ENCODE measurements around the gene DNAH8. TPM values are rescaled to one million over a fixed set of nuclear protein-coding genes. Genes with fewer than 3 reads are reported as not detected.
A peak's percentile ranks its signal among the peaks of the same experiment; 100 is the strongest.

Gene DNAH8
- total RNA-seq, 1 donor from 2014 or later = 1.1 TPM

GRCh38 chr6:38784506-38785235 lies 69.6 kb downstream of the DNAH8 start:
- Histone ChIP-seq H4K20me1 (ENCODE audit: low read depth) (no peaks in the 10 kb centered on the region), H3K4me1 (peaks cover 9% of the 10 kb centered on the region), H3K4me3 (no peak overlapping the region), H3F3A (ENCODE audit: low read depth) (no peaks in the 10 kb centered on the region), H3K9me3 (ENCODE audit: low read depth) (no peaks in the 10 kb centered on the region), H3K4me2 (no peak overlapping the region), H2AFZ (replicated peaks) (no peak overlapping the region), H3K79me2 (ENCODE audit: low read depth) (no peaks in the 10 kb centered on the region), H3K9ac (no peak overlapping the region), H3K27ac (no peak overlapping the region), H3K36me3 (no peaks in the 10 kb centered on the region), H3K27me3 (no peaks in the 10 kb centered on the region)
- Mint-ChIP-seq H3K27me3 (ENCODE audit: insufficient read depth, low read depth) (peaks cover 2% of the 10 kb centered on the region), H3K4me1 (peaks cover 10% of the 10 kb centered on the region), H3K27ac (no peak overlapping the region), H3K36me3 (no peaks in the 10 kb centered on the region), H3K4me3 (no peak overlapping the region), H3K9me3 (no peaks in the 10 kb centered on the region)
- TF ChIP-seq EZH2phosphoT487 (IDR thresholded peaks at IDR 0.05) = no peak
- TF ChIP-seq CTCF (IDR thresholded peaks at IDR 0.05) = no peak
- no peak for TF ChIP-seq EZH2 (IDR thresholded peaks at IDR 0.05)
- DNase-seq (ENCODE audit: low spot score) = no peak

GRCh38 chr6:38786486-38786885 lies 71.4 kb downstream of the DNAH8 start:
- no peak overlapping the region for H3K4me3 ChIP-seq
- H3K9me3 Mint-ChIP-seq = no peaks in the 10 kb centered on the region
- no peak overlapping the region for H3K4me2 ChIP-seq
- DNase-seq (ENCODE audit: low spot score) = no peak
- no peaks in the 10 kb centered on the region for H3K36me3 ChIP-seq
- H3K79me2 ChIP-seq (ENCODE audit: low read depth) = no peaks in the 10 kb centered on the region
- no peaks in the 10 kb centered on the region for H3K9me3 ChIP-seq (ENCODE audit: low read depth)
- no peak overlapping the region for H3K27ac Mint-ChIP-seq
- no peaks in the 10 kb centered on the region for H3K36me3 Mint-ChIP-seq
- no peak overlapping the region for H3K4me3 Mint-ChIP-seq
- peak overlapping the region; percentile 51 for H2AFZ ChIP-seq (replicated peaks)
- H4K20me1 ChIP-seq (ENCODE audit: low read depth) = no peaks in the 10 kb centered on the region
- H3K4me1 ChIP-seq = peaks cover 9% of the 10 kb centered on the region
- H3K27me3 ChIP-seq = no peaks in the 10 kb centered on the region
- H3K4me1 Mint-ChIP-seq = peaks cover 10% of the 10 kb centered on the region
- peaks cover 2% of the 10 kb centered on the region for H3K27me3 Mint-ChIP-seq (ENCODE audit: insufficient read depth, low read depth)
- H3F3A ChIP-seq (ENCODE audit: low read depth) = no peaks in the 10 kb centered on the region
- TF ChIP-seq CTCF (IDR thresholded peaks at IDR 0.05) = no peak
- TF ChIP-seq EZH2phosphoT487 (IDR thresholded peaks at IDR 0.05) = no peak
- no peak for TF ChIP-seq EZH2 (IDR thresholded peaks at IDR 0.05)
- H3K27ac ChIP-seq = no peak overlapping the region
- no peak overlapping the region for H3K9ac ChIP-seq

- DNase-seq (ENCODE audit: low spot score) = no peak
- Mint-ChIP-seq H3K9me3 (no peaks in the 10 kb centered on the region), H3K36me3 (no peaks in the 10 kb centered on the region), H3K27me3 (ENCODE audit: insufficient read depth, low read depth) (peaks cover 2% of the 10 kb centered on the region), H3K27ac (no peak overlapping the region), H3K4me1 (no peaks in the 10 kb centered on the region), H3K4me3 (no peak overlapping the region)
- Histone ChIP-seq H4K20me1 (ENCODE audit: low read depth) (no peaks in the 10 kb centered on the region), H3K4me3 (no peak overlapping the region), H3K36me3 (no peaks in the 10 kb centered on the region), H3K4me1 (no peaks in the 10 kb centered on the region), H2AFZ (replicated peaks) (no peak overlapping the region), H3K9ac (no peak overlapping the region), H3K27ac (no peak overlapping the region), H3K27me3 (no peaks in the 10 kb centered on the region), H3F3A (ENCODE audit: low read depth) (no peaks in the 10 kb centered on the region), H3K4me2 (no peak overlapping the region), H3K79me2 (ENCODE audit: low read depth) (no peaks in the 10 kb centered on the region), H3K9me3 (ENCODE audit: low read depth) (no peaks in the 10 kb centered on the region)
- TF ChIP-seq CTCF (IDR thresholded peaks at IDR 0.05) (no peak), EZH2 (IDR thresholded peaks at IDR 0.05) (no peak), EZH2phosphoT487 (IDR thresholded peaks at IDR 0.05) (no peak)
Observed at GRCh38 chr6:38789256-38789655, 74.1 kb downstream of the DNAH8 start.

Data from neural progenitor cell (in vitro differentiated cells).